H9 (cell line): Measurements from ENCODE around the gene DCLK2. TPM values are rescaled to one million over a fixed set of nuclear protein-coding genes. Genes with fewer than 3 reads are reported as not detected.

Experiments used
- DNase-seq: peaks from one replicate; pipeline ENCODE4 v3.0.0-alpha.2; 2017
- H2AFZ ChIP-seq: one replicate; pipeline ENCODE4 v1.6.1; 2013; ENCODE audit warnings: mild to moderate bottlenecking, low read length, control low read depth, moderate library complexity
- H2AK5ac ChIP-seq: 2 replicates; pipeline ENCODE4 v1.6.1; 2013; ENCODE audit warnings: low read length, control low read depth, mixed read lengths; ENCODE audit not compliant: insufficient read length
- H2BK120ac ChIP-seq: one replicate; pipeline ENCODE4 v1.6.1; 2013; ENCODE audit warnings: low read depth, mild to moderate bottlenecking, low read length, control low read depth, inconsistent platforms; ENCODE audit not compliant: poor library complexity, severe bottlenecking
- H2BK12ac ChIP-seq: 2 replicates; pipeline ENCODE4 v1.6.1; 2013; ENCODE audit warnings: low read length, control low read depth, mixed read lengths, low read depth; ENCODE audit not compliant: insufficient read length
- H2BK15ac ChIP-seq: 2 replicates; pipeline ENCODE4 v1.6.1; 2013; ENCODE audit warnings: low read depth, low read length, control low read depth
- H2BK20ac ChIP-seq: one replicate; pipeline ENCODE4 v1.6.1; 2013; ENCODE audit warnings: low read depth, mild to moderate bottlenecking, low read length, control low read depth, inconsistent platforms; ENCODE audit not compliant: poor library complexity, severe bottlenecking
- H2BK5ac ChIP-seq: 2 replicates; pipeline ENCODE4 v1.6.1; 2013; ENCODE audit warnings: low read length, control low read depth, mixed read lengths; ENCODE audit not compliant: insufficient read length
- H3K14ac ChIP-seq: 2 replicates; pipeline ENCODE4 v1.6.1; 2013; ENCODE audit warnings: low read length, control low read depth; ENCODE audit not compliant: insufficient read depth
- H3K18ac ChIP-seq: 2 replicates; pipeline ENCODE4 v1.6.1; 2013; ENCODE audit warnings: low read depth, mild to moderate bottlenecking, mixed read lengths, low read length, control low read depth; ENCODE audit not compliant: insufficient read length
- H3K23ac ChIP-seq: 2 replicates; pipeline ENCODE4 v1.6.1; 2013; ENCODE audit warnings: low read length, control low read depth, mixed read lengths, low read depth; ENCODE audit not compliant: insufficient read length
- H3K23me2 ChIP-seq: 2 replicates; pipeline ENCODE4 v1.6.1; 2013; ENCODE audit warnings: low read depth, mild to moderate bottlenecking, mixed read lengths, low read length, control low read depth; ENCODE audit not compliant: insufficient read length, poor library complexity, severe bottlenecking
- H3K27ac ChIP-seq: 2 replicates; pipeline ENCODE4 v1.5.1; 2013; ENCODE audit warnings: low read length, control low read depth, mixed read lengths, low read depth; ENCODE audit not compliant: insufficient read length
- H3K27me3 ChIP-seq: 2 replicates; pipeline ENCODE4 v1.6.1; 2013; ENCODE audit warnings: low read length, control low read depth, inconsistent platforms; ENCODE audit not compliant: insufficient read depth
- H3K4ac ChIP-seq: 2 replicates; pipeline ENCODE4 v1.6.1; 2013; ENCODE audit warnings: low read depth, mild to moderate bottlenecking, control low read depth, inconsistent platforms, low read length, moderate library complexity
- H3K4me1 ChIP-seq: 2 replicates; pipeline ENCODE4 v1.6.1; 2013; ENCODE audit warnings: low read length, control low read depth, inconsistent platforms; ENCODE audit not compliant: insufficient read depth
- H3K4me2 ChIP-seq: 2 replicates; pipeline ENCODE4 v1.6.1; 2013; ENCODE audit warnings: low read length, control low read depth, mixed read lengths; ENCODE audit not compliant: insufficient read length, insufficient read depth
- H3K56ac ChIP-seq: 2 replicates; pipeline ENCODE4 v1.6.1; 2013; ENCODE audit warnings: low read depth, mild to moderate bottlenecking, mixed read lengths, low read length, control low read depth; ENCODE audit not compliant: insufficient read length
- H3K79me1 ChIP-seq: 2 replicates; pipeline ENCODE4 v1.6.1; 2013; ENCODE audit warnings: low read depth, mild to moderate bottlenecking, moderate library complexity, low read length, control low read depth, inconsistent platforms; ENCODE audit not compliant: insufficient read depth, poor library complexity, severe bottlenecking
- H3K79me2 ChIP-seq: 2 replicates; pipeline ENCODE4 v1.6.1; 2013; ENCODE audit warnings: low read length, control low read depth, inconsistent platforms; ENCODE audit not compliant: insufficient read depth
- H3K9ac ChIP-seq: 2 replicates; pipeline ENCODE4 v1.6.1; 2013; ENCODE audit warnings: low read length, control low read depth, mixed read lengths; ENCODE audit not compliant: insufficient read length; ENCODE audit errors: extremely low read depth
- H3K9me3 ChIP-seq: one replicate; pipeline ENCODE4 v1.6.1; 2013; ENCODE audit warnings: low read depth, low read length, inconsistent platforms; ENCODE audit not compliant: control insufficient read depth
- H3T11ph ChIP-seq: one replicate; pipeline ENCODE4 v1.6.1; 2013; ENCODE audit warnings: mild to moderate bottlenecking, low read length, control low read depth, inconsistent platforms
- H4K20me1 ChIP-seq: one replicate; pipeline ENCODE4 v1.6.1; 2013; ENCODE audit not compliant: control insufficient read depth, insufficient read length, insufficient read depth
- H4K5ac ChIP-seq: 2 replicates; pipeline ENCODE4 v1.6.1; 2013; ENCODE audit warnings: low read depth, mild to moderate bottlenecking, mixed read lengths, low read length, control low read depth; ENCODE audit not compliant: insufficient read length
- H4K8ac ChIP-seq: replicated peaks from 2 replicates; pipeline ENCODE4 v1.6.1; 2013; ENCODE audit warnings: low read length, control low read depth, mixed read lengths, low read depth; ENCODE audit not compliant: insufficient read length
- H4K91ac ChIP-seq: 2 replicates; pipeline ENCODE4 v1.6.1; 2013; ENCODE audit warnings: low read depth, mild to moderate bottlenecking, moderate library complexity, mixed read lengths, low read length, control low read depth; ENCODE audit not compliant: insufficient read length
- H3K27ac Mint-ChIP-seq, 3 experiments: 2 replicates in 2 of 3; 3 replicates in 1 of 3; pipeline ENCODE4 v1.8.0; 2020 to 2021; ENCODE audit warnings: mixed read lengths in 3 of 3, mild to moderate bottlenecking in 1 of 3, moderate library complexity in 1 of 3
- H3K27me3 Mint-ChIP-seq: 2 replicates; pipeline ENCODE4 v1.8.0; 2021; ENCODE audit warnings: low read depth, mild to moderate bottlenecking, moderate library complexity, mixed read lengths
- H3K36me3 Mint-ChIP-seq, 3 experiments: 2 replicates in 2 of 3; 3 replicates in 1 of 3; pipeline ENCODE4 v1.8.0; 2020 to 2021; ENCODE audit warnings: low read depth in 3 of 3, mixed read lengths in 3 of 3; ENCODE audit not compliant: insufficient read depth in 1 of 3
- H3K4me1 Mint-ChIP-seq, 2 experiments: 2 replicates each; pipeline ENCODE4 v1.8.0; 2020; ENCODE audit warnings: mixed read lengths in 2 of 2
- H3K4me3 Mint-ChIP-seq, 2 experiments: 2 replicates in 1 of 2; 3 replicates in 1 of 2; pipeline ENCODE4 v1.8.0; 2020 to 2021; ENCODE audit warnings: mild to moderate bottlenecking in 2 of 2, mixed read lengths in 2 of 2, moderate library complexity in 1 of 2
- H3K9me3 Mint-ChIP-seq, 2 experiments: 2 replicates in 1 of 2; 3 replicates in 1 of 2; pipeline ENCODE4 v1.8.0; 2020; ENCODE audit warnings: mild to moderate bottlenecking in 2 of 2, mixed read lengths in 2 of 2, moderate library complexity in 1 of 2
- CTCF ChIP-seq: fragments of 200-600 bp; sonication (generic); conservative IDR thresholded peaks from 3 replicates; pipeline ENCODE4 v1.8.0; 2021; ENCODE audit warnings: antibody characterized with exemption, mild to moderate bottlenecking
- WGBS: extraction: QIAGEN DNeasy Blood & Tissue Kit; methylation state at CpG from one replicate; pipeline ENCODE4 v1.1.7; 2013; ENCODE audit warnings: missing lambda C conversion rate, low lambda C conversion rate, mixed read lengths; ENCODE audit not compliant: insufficient read length; ENCODE audit errors: extremely low coverage; 5-methylcytosine and 5-hydroxymethylcytosine counted together
- total RNA-seq: library from RNA; stranded (reverse); gene quantifications from 2 replicates; pipeline ENCODE4 v1.2.1, GENCODE V29; 2021

Gene DCLK2
- total RNA-seq, 1 experiment from 2014 or later, result 0.33 TPM

- no peak overlapping the region for H3K27ac ChIP-seq
- no peaks in the 10 kb centered on the region for H4K20me1 ChIP-seq
- H3K9ac ChIP-seq, result no peak overlapping the region
- no peak overlapping the region for H3K23ac ChIP-seq
- no peak overlapping the region for H2BK15ac ChIP-seq
- no peak overlapping the region for H2BK120ac ChIP-seq
- no peak overlapping the region for H3K4me2 ChIP-seq
- H2AFZ ChIP-seq, result no peak overlapping the region
- no peak for TF ChIP-seq CTCF
- H2BK12ac ChIP-seq, result no peak overlapping the region
- Mint-ChIP-seq H3K9me3 (no peaks in the 10 kb centered on the region), H3K4me1 (peaks cover 23 to 25% of the 10 kb centered on the region in 2 experiments), H3K27ac (no peak overlapping the region), H3K36me3 (no peaks in the 10 kb centered on the region), H3K4me3 (no peak overlapping the region), H3K27me3 (no peaks in the 10 kb centered on the region)
- H2AK5ac ChIP-seq, result no peak overlapping the region
- no peaks in the 10 kb centered on the region for H3K27me3 ChIP-seq
- no peaks in the 10 kb centered on the region for H3K79me2 ChIP-seq
- H3T11ph ChIP-seq, result no peak overlapping the region
- no peak overlapping the region for H2BK20ac ChIP-seq
- no CpG with 5 or more reads among the region's 5 CpGs for whole genome bisulfite sequencing
- no peak overlapping the region for H3K4ac ChIP-seq
- H3K9me3 ChIP-seq, result no peaks in the 10 kb centered on the region
- H3K23me2 ChIP-seq, result no peaks in the 10 kb centered on the region
- H3K18ac ChIP-seq, result no peak overlapping the region
- DNase-seq, result no peak
- H3K79me1 ChIP-seq, result no peaks in the 10 kb centered on the region
- no peak overlapping the region for H4K91ac ChIP-seq
- H3K4me1 ChIP-seq, result no peaks in the 10 kb centered on the region; the same call in 1 of the 2 replicates
- no peak overlapping the region for H2BK5ac ChIP-seq
- H3K14ac ChIP-seq, result no peak overlapping the region
- H4K8ac ChIP-seq, result no peak overlapping the region
- H3K56ac ChIP-seq, result no peak overlapping the region
- no peak overlapping the region for H4K5ac ChIP-seq
Measured at GRCh38 chr4:150234246-150234645, 156.0 kb downstream of the DCLK2 start.
